ENCODE data around the gene LDB2. TPM values are rescaled to one million over a fixed set of nuclear protein-coding genes. Genes with fewer than 3 reads are reported as not detected.

The LDB2 gene
- total RNA-seq, 1 experiment from 2014 or later = not detected

- ATAC-seq = no peak
- Histone ChIP-seq H3K4me1 (ENCODE audit: insufficient read depth, low read length) (no peaks in the 10 kb centered on the region), H3K27me3 (ENCODE audit: low read length) (peaks cover 49% of the 10 kb centered on the region), H3K4me2 (ENCODE audit: low read length) (no peak overlapping the region), H3K9me2 (replicated peaks; ENCODE audit: low read length) (no peaks in the 10 kb centered on the region), H3K9ac (ENCODE audit: low read length) (no peak overlapping the region), H3F3A (ENCODE audit: low read length, unreplicated experiment) (no peaks in the 10 kb centered on the region), H3K27ac (ENCODE audit: low read length) (no peak overlapping the region), H3K9me3 (ENCODE audit: low read length) (no peaks in the 10 kb centered on the region), H2AFZ (ENCODE audit: low read length) (no peak overlapping the region), H4K20me1 (ENCODE audit: low read length) (no peaks in the 10 kb centered on the region), H3K4me3 (ENCODE audit: low read length) (no peak overlapping the region), H3K36me3 (ENCODE audit: low read depth, low read length) (no peaks in the 10 kb centered on the region), H3K79me2 (ENCODE audit: low read length) (no peaks in the 10 kb centered on the region)
- DNase-seq = no peak
- BruUV-seq (replicated peaks) = no TSS peak
- ChIA-PET CTCF (no interaction called here), POLR2A (ENCODE audit: unreplicated experiment) (no interaction called here)
- TF ChIP-seq, protein P1, sequence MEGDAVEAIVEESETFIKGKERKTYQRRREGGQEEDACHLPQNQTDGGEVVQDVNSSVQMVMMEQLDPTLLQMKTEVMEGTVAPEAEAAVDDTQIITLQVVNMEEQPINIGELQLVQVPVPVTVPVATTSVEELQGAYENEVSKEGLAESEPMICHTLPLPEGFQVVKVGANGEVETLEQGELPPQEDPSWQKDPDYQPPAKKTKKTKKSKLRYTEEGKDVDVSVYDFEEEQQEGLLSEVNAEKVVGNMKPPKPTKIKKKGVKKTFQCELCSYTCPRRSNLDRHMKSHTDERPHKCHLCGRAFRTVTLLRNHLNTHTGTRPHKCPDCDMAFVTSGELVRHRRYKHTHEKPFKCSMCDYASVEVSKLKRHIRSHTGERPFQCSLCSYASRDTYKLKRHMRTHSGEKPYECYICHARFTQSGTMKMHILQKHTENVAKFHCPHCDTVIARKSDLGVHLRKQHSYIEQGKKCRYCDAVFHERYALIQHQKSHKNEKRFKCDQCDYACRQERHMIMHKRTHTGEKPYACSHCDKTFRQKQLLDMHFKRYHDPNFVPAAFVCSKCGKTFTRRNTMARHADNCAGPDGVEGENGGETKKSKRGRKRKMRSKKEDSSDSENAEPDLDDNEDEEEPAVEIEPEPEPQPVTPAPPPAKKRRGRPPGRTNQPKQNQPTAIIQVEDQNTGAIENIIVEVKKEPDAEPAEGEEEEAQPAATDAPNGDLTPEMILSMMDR (conservative IDR thresholded peaks at IDR 0.05; ENCODE audit: low read depth, low read length) = no peak
- TF ChIP-seq EZH2 (IDR thresholded peaks at IDR 0.05; ENCODE audit: low read length, unreplicated experiment) (no peak), EZH2phosphoT487 (IDR thresholded peaks at IDR 0.05; ENCODE audit: borderline replicate concordance, low read length) (no peak)
- intact Hi-C loops (cut with micrococcal nuclease) = no loop called here
Observed at GRCh38 chr4:16900325-16900724, 1.9 kb upstream of the LDB2 start.

GRCh38 chr4:16896881-16897750 is 1.3 kb downstream of the LDB2 start:
- BruUV-seq (replicated peaks) = no TSS peak
- H3K4me2 ChIP-seq (ENCODE audit: low read length) = no peak overlapping the region
- intact Hi-C loops (cut with micrococcal nuclease) = no loop called here

More at GRCh38 chr4:16896881-16897750, 1.3 kb downstream of the LDB2 start:
- Histone ChIP-seq H3K9me2 (replicated peaks; ENCODE audit: low read length) (no peaks in the 10 kb centered on the region), H3K4me3 (ENCODE audit: low read length) (no peak overlapping the region), H4K20me1 (ENCODE audit: low read length) (no peaks in the 10 kb centered on the region), H3F3A (ENCODE audit: low read length, unreplicated experiment) (no peaks in the 10 kb centered on the region), H3K4me1 (ENCODE audit: insufficient read depth, low read length) (no peaks in the 10 kb centered on the region), H3K79me2 (ENCODE audit: low read length) (no peaks in the 10 kb centered on the region), H3K9me3 (ENCODE audit: low read length) (no peaks in the 10 kb centered on the region), H3K36me3 (ENCODE audit: low read depth, low read length) (no peaks in the 10 kb centered on the region), H2AFZ (ENCODE audit: low read length) (no peak overlapping the region), H3K9ac (ENCODE audit: low read length) (no peak overlapping the region), H3K27me3 (ENCODE audit: low read length) (peaks cover 68% of the 10 kb centered on the region), H3K27ac (ENCODE audit: low read length) (no peak overlapping the region)
- DNase-seq (no peak), ATAC-seq (no peak)
- TF ChIP-seq EZH2 (IDR thresholded peaks at IDR 0.05; ENCODE audit: low read length, unreplicated experiment) (no peak), EZH2phosphoT487 (IDR thresholded peaks at IDR 0.05; ENCODE audit: borderline replicate concordance, low read length) (no peak)
- TF ChIP-seq, protein P1 (conservative IDR thresholded peaks at IDR 0.05; ENCODE audit: low read depth, low read length) = no peak
- ChIA-PET CTCF (no interaction called here), POLR2A (ENCODE audit: unreplicated experiment) (no interaction called here)

Data from PC-3 (cell line).